Liver (tissue), 9 donors: Measurements from ENCODE around the gene XPR1. TPM values are rescaled to one million over a fixed set of nuclear protein-coding genes. Genes with fewer than 3 reads are reported as not detected.

Experiments used
- DNase-seq: peaks from one replicate; pipeline ENCODE4 v3.0.0-alpha.2; 2017; ENCODE audit warnings: low spot score
- H3K27ac ChIP-seq, 2 donors: one replicate each; pipeline ENCODE4 v1.7.0; 2013; ENCODE audit warnings: inconsistent platforms in 2 of 2, low read length in 2 of 2, control low read depth in 1 of 2, low read depth in 1 of 2, mild to moderate bottlenecking in 1 of 2
- H3K27me3 ChIP-seq, 4 donors: one replicate each; pipeline versions ENCODE4 v1.6.1 to v1.7.0; 2013; ENCODE audit warnings: low read length in 3 of 4, inconsistent platforms in 1 of 4, mild to moderate bottlenecking in 1 of 4, moderate library complexity in 1 of 4; ENCODE audit not compliant: control insufficient read depth in 4 of 4, insufficient read depth in 4 of 4
- H3K36me3 ChIP-seq, 4 donors: one replicate each; pipeline versions ENCODE4 v1.6.1 to v1.7.0; 2013; ENCODE audit warnings: low read length in 3 of 4, mild to moderate bottlenecking in 3 of 4, low read depth in 1 of 4, moderate library complexity in 1 of 4; ENCODE audit not compliant: control insufficient read depth in 4 of 4, insufficient read depth in 3 of 4
- H3K4me1 ChIP-seq, 4 donors: one replicate each; pipeline versions ENCODE4 v1.6.1 to v1.7.0; 2013; ENCODE audit warnings: low read length in 3 of 4, mild to moderate bottlenecking in 3 of 4, moderate library complexity in 1 of 4; ENCODE audit not compliant: control insufficient read depth in 4 of 4, insufficient read depth in 4 of 4
- H3K4me3 ChIP-seq, 3 donors: one replicate each; pipeline versions ENCODE4 v1.6.1 to v1.7.0; 2013; ENCODE audit warnings: low read length in 3 of 3, control low read depth in 1 of 3, low read depth in 1 of 3, mild to moderate bottlenecking in 1 of 3
- H3K9ac ChIP-seq, 2 donors: one replicate each; pipeline ENCODE4 v1.7.0; 2013; ENCODE audit warnings: low read length in 2 of 2, mild to moderate bottlenecking in 2 of 2, moderate library complexity in 2 of 2, control low read depth in 1 of 2, low read depth in 1 of 2
- H3K9me3 ChIP-seq, 4 donors: one replicate each; pipeline versions ENCODE4 v1.6.1 to v1.7.0; 2013; ENCODE audit warnings: low read length in 3 of 4; ENCODE audit not compliant: control insufficient read depth in 4 of 4
- EGR1 ChIP-seq, 2 donors: IDR thresholded peaks; 2 replicates each; pipeline ENCODE4 v1.6.1; 2016 to 2018; ENCODE audit warnings: antibody characterized with exemption in 2 of 2, low read depth in 2 of 2
- FOXA1 ChIP-seq: IDR thresholded peaks from 2 replicates; pipeline ENCODE4 v1.6.1; 2016; ENCODE audit warnings: antibody characterized with exemption
- FOXA2 ChIP-seq: IDR thresholded peaks from 2 replicates; pipeline ENCODE4 v1.6.1; 2016; ENCODE audit warnings: antibody characterized with exemption
- GABPA ChIP-seq, 2 donors: IDR thresholded peaks in 1 of 2; conservative IDR thresholded peaks in 1 of 2; 2 replicates each; pipeline ENCODE4 v1.6.1; 2016; ENCODE audit warnings: antibody characterized with exemption in 2 of 2, mild to moderate bottlenecking in 1 of 2, moderate library complexity in 1 of 2
- HNF4A ChIP-seq, 2 donors: conservative IDR thresholded peaks; 2 replicates each; pipeline ENCODE4 v1.6.1; 2016; ENCODE audit warnings: antibody characterized with exemption in 2 of 2, mild to moderate bottlenecking in 2 of 2
- HNF4G ChIP-seq: IDR thresholded peaks from 2 replicates; pipeline ENCODE4 v1.6.1; 2016; ENCODE audit warnings: antibody characterized with exemption
- JUND ChIP-seq, 2 donors: IDR thresholded peaks; 2 replicates each; pipeline ENCODE4 v1.6.1; 2016; ENCODE audit warnings: antibody characterized with exemption in 2 of 2
- NR2F2 ChIP-seq: IDR thresholded peaks from 2 replicates; pipeline ENCODE4 v1.6.1; 2016; ENCODE audit warnings: antibody characterized with exemption
- RAD21 ChIP-seq, 2 donors: IDR thresholded peaks; 2 replicates each; pipeline ENCODE4 v1.6.1; 2016; ENCODE audit warnings: antibody characterized with exemption in 2 of 2, mild to moderate bottlenecking in 2 of 2
- RXRA ChIP-seq, 2 donors: IDR thresholded peaks; 2 replicates each; pipeline ENCODE4 v1.6.1; 2017 to 2018; ENCODE audit warnings: antibody characterized with exemption in 2 of 2, mild to moderate bottlenecking in 1 of 2
- SP1 ChIP-seq: IDR thresholded peaks from 2 replicates; pipeline ENCODE4 v1.6.1; 2018; ENCODE audit warnings: antibody characterized with exemption, mild to moderate bottlenecking
- TAF1 ChIP-seq: conservative IDR thresholded peaks from 2 replicates; pipeline ENCODE4 v1.6.1; 2016; ENCODE audit warnings: antibody characterized with exemption, mild to moderate bottlenecking
- YY1 ChIP-seq: IDR thresholded peaks from 2 replicates; pipeline ENCODE4 v1.6.1; 2016; ENCODE audit warnings: antibody characterized with exemption, mild to moderate bottlenecking
- WGBS: extraction: QIAGEN DNeasy Blood & Tissue Kit; methylation state at CpG from one replicate; pipeline ENCODE4 v1.1.7; 2013; 5-methylcytosine and 5-hydroxymethylcytosine counted together
- polyA plus RNA-seq, 2 donors: library from polyadenylated mRNA; stranded (reverse) in 1 of 2; unstranded in 1 of 2; fragments of 200-250 nt in 1 of 2; fragments of >200 nt in 1 of 2; fragmentation: Nextera tagmentation in 1 of 2; extraction: Ambion mirVana in 1 of 2; gene quantifications; one replicate each; pipeline versions ENCODE4 v1.2.1 to v1.2.3, GENCODE V29; 2013 to 2015
- total RNA-seq, 2 donors: library from RNA; depleted of rRNA; stranded (reverse); fragments of >200 nt; gene quantifications; one replicate each; pipeline ENCODE4 v1.2.3, GENCODE V29; 2014
- TF ChIP-seq, protein P1 (sequence below): IDR thresholded peaks from 2 replicates; pipeline ENCODE4 v1.6.1; 2016; ENCODE audit warnings: antibody characterized with exemption, mild to moderate bottlenecking
- TF ChIP-seq, protein P2 (sequence below): IDR thresholded peaks from 2 replicates; pipeline ENCODE4 v1.6.1; 2016; ENCODE audit warnings: antibody characterized with exemption
- TF ChIP-seq, protein P3 (sequence below): IDR thresholded peaks from 2 replicates; pipeline ENCODE4 v1.6.1; 2016; ENCODE audit warnings: antibody characterized with exemption
- TF ChIP-seq, protein P4 (sequence below): fragments of 150-350 bp; IDR thresholded peaks from 2 replicates; pipeline ENCODE4 v1.5.1; 2017; ENCODE audit warnings: improper control_type of control experiment, low read depth, low read length; ENCODE audit not compliant: missing input control
- TF ChIP-seq, protein P5 (sequence below): IDR thresholded peaks from 2 replicates; pipeline ENCODE4 v1.6.1; 2016; ENCODE audit warnings: antibody characterized with exemption
- donor health status: healthy.
- donor health status: healthy.
- donor health status: healthy.
- donor health status: healthy.
- donor health status: healthy.

XPR1 gene
- total and polyA plus RNA-seq, 4 donors: 1.8 to 14.3 (median 5.9) TPM

DNA sequence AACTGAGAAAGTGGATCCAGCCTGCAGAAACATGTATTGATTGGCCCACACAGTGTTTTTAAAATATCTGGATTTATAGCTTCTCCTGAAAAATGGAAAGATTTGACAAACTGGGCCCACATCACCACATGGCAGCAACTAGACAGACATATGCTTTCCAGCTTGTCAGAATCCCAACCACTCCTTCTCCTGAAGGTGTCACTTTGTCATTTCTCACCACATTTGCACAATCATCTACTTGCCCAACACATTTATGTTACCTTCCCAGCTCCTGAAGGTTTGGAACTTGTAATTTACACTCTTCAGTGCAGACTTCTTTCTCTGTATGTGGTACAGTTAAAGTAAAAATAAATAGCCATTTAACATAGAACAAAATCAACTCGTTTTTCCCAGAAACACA lies 154.8 kb downstream of the XPR1 start:
- no peak overlapping the region for H3K4me3 ChIP-seq
- no peaks in the 10 kb centered on the region for H3K27me3 ChIP-seq
- TF ChIP-seq YY1 (no peak), EGR1 (IDR thresholded peaks at IDR 0.05; ENCODE audit: low read depth in 2 of 2) (no peak), FOXA2 (no peak), SP1 (no peak), FOXA1 (no peak), TAF1 (no peak), RXRA (IDR thresholded peaks at IDR 0.05) (no peak), NR2F2 (no peak), JUND (IDR thresholded peaks at IDR 0.05) (no peak), HNF4G (no peak), HNF4A (conservative IDR thresholded peaks at IDR 0.05) (no peak), RAD21 (IDR thresholded peaks at IDR 0.05) (no peak), GABPA (IDR thresholded peaks at IDR 0.05 in 1 of 2, conservative IDR thresholded peaks at IDR 0.05 in 1 of 2) (no peak)
- TF ChIP-seq, protein P1, sequence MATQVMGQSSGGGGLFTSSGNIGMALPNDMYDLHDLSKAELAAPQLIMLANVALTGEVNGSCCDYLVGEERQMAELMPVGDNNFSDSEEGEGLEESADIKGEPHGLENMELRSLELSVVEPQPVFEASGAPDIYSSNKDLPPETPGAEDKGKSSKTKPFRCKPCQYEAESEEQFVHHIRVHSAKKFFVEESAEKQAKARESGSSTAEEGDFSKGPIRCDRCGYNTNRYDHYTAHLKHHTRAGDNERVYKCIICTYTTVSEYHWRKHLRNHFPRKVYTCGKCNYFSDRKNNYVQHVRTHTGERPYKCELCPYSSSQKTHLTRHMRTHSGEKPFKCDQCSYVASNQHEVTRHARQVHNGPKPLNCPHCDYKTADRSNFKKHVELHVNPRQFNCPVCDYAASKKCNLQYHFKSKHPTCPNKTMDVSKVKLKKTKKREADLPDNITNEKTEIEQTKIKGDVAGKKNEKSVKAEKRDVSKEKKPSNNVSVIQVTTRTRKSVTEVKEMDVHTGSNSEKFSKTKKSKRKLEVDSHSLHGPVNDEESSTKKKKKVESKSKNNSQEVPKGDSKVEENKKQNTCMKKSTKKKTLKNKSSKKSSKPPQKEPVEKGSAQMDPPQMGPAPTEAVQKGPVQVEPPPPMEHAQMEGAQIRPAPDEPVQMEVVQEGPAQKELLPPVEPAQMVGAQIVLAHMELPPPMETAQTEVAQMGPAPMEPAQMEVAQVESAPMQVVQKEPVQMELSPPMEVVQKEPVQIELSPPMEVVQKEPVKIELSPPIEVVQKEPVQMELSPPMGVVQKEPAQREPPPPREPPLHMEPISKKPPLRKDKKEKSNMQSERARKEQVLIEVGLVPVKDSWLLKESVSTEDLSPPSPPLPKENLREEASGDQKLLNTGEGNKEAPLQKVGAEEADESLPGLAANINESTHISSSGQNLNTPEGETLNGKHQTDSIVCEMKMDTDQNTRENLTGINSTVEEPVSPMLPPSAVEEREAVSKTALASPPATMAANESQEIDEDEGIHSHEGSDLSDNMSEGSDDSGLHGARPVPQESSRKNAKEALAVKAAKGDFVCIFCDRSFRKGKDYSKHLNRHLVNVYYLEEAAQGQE: no peak
- TF ChIP-seq, protein P2, sequence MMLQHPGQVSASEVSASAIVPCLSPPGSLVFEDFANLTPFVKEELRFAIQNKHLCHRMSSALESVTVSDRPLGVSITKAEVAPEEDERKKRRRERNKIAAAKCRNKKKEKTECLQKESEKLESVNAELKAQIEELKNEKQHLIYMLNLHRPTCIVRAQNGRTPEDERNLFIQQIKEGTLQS: no peak
- TF ChIP-seq, protein P3, sequence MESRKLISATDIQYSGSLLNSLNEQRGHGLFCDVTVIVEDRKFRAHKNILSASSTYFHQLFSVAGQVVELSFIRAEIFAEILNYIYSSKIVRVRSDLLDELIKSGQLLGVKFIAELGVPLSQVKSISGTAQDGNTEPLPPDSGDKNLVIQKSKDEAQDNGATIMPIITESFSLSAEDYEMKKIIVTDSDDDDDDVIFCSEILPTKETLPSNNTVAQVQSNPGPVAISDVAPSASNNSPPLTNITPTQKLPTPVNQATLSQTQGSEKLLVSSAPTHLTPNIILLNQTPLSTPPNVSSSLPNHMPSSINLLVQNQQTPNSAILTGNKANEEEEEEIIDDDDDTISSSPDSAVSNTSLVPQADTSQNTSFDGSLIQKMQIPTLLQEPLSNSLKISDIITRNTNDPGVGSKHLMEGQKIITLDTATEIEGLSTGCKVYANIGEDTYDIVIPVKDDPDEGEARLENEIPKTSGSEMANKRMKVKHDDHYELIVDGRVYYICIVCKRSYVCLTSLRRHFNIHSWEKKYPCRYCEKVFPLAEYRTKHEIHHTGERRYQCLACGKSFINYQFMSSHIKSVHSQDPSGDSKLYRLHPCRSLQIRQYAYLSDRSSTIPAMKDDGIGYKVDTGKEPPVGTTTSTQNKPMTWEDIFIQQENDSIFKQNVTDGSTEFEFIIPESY: no peak
- TF ChIP-seq, protein P4, sequence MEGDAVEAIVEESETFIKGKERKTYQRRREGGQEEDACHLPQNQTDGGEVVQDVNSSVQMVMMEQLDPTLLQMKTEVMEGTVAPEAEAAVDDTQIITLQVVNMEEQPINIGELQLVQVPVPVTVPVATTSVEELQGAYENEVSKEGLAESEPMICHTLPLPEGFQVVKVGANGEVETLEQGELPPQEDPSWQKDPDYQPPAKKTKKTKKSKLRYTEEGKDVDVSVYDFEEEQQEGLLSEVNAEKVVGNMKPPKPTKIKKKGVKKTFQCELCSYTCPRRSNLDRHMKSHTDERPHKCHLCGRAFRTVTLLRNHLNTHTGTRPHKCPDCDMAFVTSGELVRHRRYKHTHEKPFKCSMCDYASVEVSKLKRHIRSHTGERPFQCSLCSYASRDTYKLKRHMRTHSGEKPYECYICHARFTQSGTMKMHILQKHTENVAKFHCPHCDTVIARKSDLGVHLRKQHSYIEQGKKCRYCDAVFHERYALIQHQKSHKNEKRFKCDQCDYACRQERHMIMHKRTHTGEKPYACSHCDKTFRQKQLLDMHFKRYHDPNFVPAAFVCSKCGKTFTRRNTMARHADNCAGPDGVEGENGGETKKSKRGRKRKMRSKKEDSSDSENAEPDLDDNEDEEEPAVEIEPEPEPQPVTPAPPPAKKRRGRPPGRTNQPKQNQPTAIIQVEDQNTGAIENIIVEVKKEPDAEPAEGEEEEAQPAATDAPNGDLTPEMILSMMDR: no peak
- TF ChIP-seq, protein P5, sequence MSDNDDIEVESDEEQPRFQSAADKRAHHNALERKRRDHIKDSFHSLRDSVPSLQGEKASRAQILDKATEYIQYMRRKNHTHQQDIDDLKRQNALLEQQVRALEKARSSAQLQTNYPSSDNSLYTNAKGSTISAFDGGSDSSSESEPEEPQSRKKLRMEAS: no peak
- H3K27ac ChIP-seq: no peak overlapping the region
- H3K36me3 ChIP-seq: no peaks in the 10 kb centered on the region
- WGBS: 89% methylated on average over 1 of the region's 1 CpG
- no peak for DNase-seq
- no peak overlapping the region for H3K9ac ChIP-seq
- no peaks in the 10 kb centered on the region for H3K9me3 ChIP-seq
- H3K4me1 ChIP-seq: peaks cover 0 to 4% (median 2%) of the 10 kb centered on the region in 4 donors
